ENCODE results near the gene PLOD2. TPM values are rescaled to one million over a fixed set of nuclear protein-coding genes. Genes with fewer than 3 reads are reported as not detected.

The PLOD2 gene
- total RNA-seq, 1 experiment from 2014 or later = 36.6 TPM

DNA sequence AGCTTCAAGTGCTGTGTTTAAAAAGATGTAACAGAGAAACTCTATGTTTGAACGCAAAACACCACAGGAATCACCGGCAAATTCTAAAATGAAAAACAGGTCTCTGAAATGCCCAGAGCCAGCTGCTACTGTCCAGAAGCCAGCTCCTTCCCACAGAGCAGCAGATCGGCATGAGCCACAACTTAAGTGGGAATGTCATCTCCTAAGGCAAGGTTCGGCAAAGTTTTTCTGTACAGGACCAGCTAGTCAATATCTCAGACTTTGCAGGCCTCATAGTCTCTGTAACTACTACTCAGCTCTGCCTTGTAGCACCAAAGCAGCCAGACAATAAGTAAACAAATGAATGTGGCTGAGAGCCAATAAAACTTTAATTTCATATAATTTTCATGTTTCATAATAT, 4.9 kb downstream of the PLOD2 start (continued):
- no peak for TF ChIP-seq ZNF532 (CRISPR knock-in tag; IDR thresholded peaks at IDR 0.05; ENCODE audit: borderline replicate concordance)
- TF ChIP-seq TP53 (CRISPR knock-in tag; IDR thresholded peaks at IDR 0.05) = no peak
- TF ChIP-seq, protein P1, sequence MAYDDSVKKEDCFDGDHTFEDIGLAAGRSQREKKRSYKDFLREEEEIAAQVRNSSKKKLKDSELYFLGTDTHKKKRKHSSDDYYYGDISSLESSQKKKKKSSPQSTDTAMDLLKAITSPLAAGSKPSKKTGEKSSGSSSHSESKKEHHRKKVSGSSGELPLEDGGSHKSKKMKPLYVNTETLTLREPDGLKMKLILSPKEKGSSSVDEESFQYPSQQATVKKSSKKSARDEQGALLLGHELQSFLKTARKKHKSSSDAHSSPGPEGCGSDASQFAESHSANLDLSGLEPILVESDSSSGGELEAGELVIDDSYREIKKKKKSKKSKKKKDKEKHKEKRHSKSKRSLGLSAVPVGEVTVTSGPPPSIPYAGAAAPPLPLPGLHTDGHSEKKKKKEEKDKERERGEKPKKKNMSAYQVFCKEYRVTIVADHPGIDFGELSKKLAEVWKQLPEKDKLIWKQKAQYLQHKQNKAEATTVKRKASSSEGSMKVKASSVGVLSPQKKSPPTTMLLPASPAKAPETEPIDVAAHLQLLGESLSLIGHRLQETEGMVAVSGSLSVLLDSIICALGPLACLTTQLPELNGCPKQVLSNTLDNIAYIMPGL (CRISPR knock-in tag; IDR thresholded peaks at IDR 0.05) = no peak
- TF ChIP-seq TCF7 (CRISPR knock-in tag; IDR thresholded peaks at IDR 0.05; ENCODE audit: low read depth) = no peak
- no peak for TF ChIP-seq ZMAT4 (CRISPR knock-in tag; IDR thresholded peaks at IDR 0.05)
- TF ChIP-seq E2F5 (CRISPR knock-in tag; IDR thresholded peaks at IDR 0.05) = no peak
- no peak for TF ChIP-seq ZNF317 (CRISPR knock-in tag; IDR thresholded peaks at IDR 0.05; ENCODE audit: borderline replicate concordance, low read depth)

- ATAC-seq = no peak
- no peaks in the 10 kb centered on the region for H3K27me3 Mint-ChIP-seq (ENCODE audit: low read depth)
- no peak overlapping the region for H3K4me3 Mint-ChIP-seq
- H3K4me1 Mint-ChIP-seq = peaks cover 74% of the 10 kb centered on the region
- ChIA-PET CTCF (interaction anchor here (1.8 to 3.2 kb wide), 2 partner anchors 34 to 90 kb away, joined by 10 to 12 read pairs; no protein-coding TSS in a partner anchor), POLR2A (no interaction called here)
- DNase-seq (ENCODE audit: low spot score) = no peak
- H3K36me3 Mint-ChIP-seq = peaks cover 2% of the 10 kb centered on the region; the same call in 1 of the 2 replicates
- TF ChIP-seq CREM (CRISPR knock-in tag; IDR thresholded peaks at IDR 0.05) (no peak), SMAD3 (CRISPR knock-in tag; IDR thresholded peaks at IDR 0.05; ENCODE audit: borderline replicate concordance) (no peak), ETV6 (CRISPR knock-in tag; IDR thresholded peaks at IDR 0.05) (no peak)
- TF ChIP-seq, protein P2, sequence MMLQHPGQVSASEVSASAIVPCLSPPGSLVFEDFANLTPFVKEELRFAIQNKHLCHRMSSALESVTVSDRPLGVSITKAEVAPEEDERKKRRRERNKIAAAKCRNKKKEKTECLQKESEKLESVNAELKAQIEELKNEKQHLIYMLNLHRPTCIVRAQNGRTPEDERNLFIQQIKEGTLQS (CRISPR knock-in tag; conservative IDR thresholded peaks at IDR 0.05) = no peak
- H3K27ac Mint-ChIP-seq = no peak overlapping the region
- no peaks in the 10 kb centered on the region for H3K9me3 Mint-ChIP-seq
Observed at GRCh38 chr3:146154995-146155394, 6.0 kb downstream of the PLOD2 start.

- H3K27me3 Mint-ChIP-seq (ENCODE audit: low read depth) = no peaks in the 10 kb centered on the region
- ChIA-PET POLR2A (no interaction called here), CTCF (no interaction called here)
- peaks cover 72% of the 10 kb centered on the region for H3K4me1 Mint-ChIP-seq
- H3K4me3 Mint-ChIP-seq = no peak overlapping the region
- ATAC-seq (no peak), DNase-seq (ENCODE audit: low spot score) (no peak)
- peaks cover 2% of the 10 kb centered on the region; the same call in 1 of the 2 replicates for H3K36me3 Mint-ChIP-seq
- H3K9me3 Mint-ChIP-seq = no peaks in the 10 kb centered on the region
- no peak overlapping the region for H3K27ac Mint-ChIP-seq
- TF ChIP-seq, protein P3, sequence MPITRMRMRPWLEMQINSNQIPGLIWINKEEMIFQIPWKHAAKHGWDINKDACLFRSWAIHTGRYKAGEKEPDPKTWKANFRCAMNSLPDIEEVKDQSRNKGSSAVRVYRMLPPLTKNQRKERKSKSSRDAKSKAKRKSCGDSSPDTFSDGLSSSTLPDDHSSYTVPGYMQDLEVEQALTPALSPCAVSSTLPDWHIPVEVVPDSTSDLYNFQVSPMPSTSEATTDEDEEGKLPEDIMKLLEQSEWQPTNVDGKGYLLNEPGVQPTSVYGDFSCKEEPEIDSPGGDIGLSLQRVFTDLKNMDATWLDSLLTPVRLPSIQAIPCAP (CRISPR knock-in tag; IDR thresholded peaks at IDR 0.05) = no peak
- TF ChIP-seq, protein P4, sequence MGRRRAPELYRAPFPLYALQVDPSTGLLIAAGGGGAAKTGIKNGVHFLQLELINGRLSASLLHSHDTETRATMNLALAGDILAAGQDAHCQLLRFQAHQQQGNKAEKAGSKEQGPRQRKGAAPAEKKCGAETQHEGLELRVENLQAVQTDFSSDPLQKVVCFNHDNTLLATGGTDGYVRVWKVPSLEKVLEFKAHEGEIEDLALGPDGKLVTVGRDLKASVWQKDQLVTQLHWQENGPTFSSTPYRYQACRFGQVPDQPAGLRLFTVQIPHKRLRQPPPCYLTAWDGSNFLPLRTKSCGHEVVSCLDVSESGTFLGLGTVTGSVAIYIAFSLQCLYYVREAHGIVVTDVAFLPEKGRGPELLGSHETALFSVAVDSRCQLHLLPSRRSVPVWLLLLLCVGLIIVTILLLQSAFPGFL (CRISPR knock-in tag; IDR thresholded peaks at IDR 0.05; ENCODE audit: borderline replicate concordance) = no peak
- TF ChIP-seq MYBL2 (CRISPR knock-in tag; IDR thresholded peaks at IDR 0.05) (no peak), ZBTB21 (CRISPR knock-in tag; IDR thresholded peaks at IDR 0.05; ENCODE audit: borderline replicate concordance) (no peak), USF2 (CRISPR knock-in tag; IDR thresholded peaks at IDR 0.05) (no peak)
- TF ChIP-seq, protein P5, sequence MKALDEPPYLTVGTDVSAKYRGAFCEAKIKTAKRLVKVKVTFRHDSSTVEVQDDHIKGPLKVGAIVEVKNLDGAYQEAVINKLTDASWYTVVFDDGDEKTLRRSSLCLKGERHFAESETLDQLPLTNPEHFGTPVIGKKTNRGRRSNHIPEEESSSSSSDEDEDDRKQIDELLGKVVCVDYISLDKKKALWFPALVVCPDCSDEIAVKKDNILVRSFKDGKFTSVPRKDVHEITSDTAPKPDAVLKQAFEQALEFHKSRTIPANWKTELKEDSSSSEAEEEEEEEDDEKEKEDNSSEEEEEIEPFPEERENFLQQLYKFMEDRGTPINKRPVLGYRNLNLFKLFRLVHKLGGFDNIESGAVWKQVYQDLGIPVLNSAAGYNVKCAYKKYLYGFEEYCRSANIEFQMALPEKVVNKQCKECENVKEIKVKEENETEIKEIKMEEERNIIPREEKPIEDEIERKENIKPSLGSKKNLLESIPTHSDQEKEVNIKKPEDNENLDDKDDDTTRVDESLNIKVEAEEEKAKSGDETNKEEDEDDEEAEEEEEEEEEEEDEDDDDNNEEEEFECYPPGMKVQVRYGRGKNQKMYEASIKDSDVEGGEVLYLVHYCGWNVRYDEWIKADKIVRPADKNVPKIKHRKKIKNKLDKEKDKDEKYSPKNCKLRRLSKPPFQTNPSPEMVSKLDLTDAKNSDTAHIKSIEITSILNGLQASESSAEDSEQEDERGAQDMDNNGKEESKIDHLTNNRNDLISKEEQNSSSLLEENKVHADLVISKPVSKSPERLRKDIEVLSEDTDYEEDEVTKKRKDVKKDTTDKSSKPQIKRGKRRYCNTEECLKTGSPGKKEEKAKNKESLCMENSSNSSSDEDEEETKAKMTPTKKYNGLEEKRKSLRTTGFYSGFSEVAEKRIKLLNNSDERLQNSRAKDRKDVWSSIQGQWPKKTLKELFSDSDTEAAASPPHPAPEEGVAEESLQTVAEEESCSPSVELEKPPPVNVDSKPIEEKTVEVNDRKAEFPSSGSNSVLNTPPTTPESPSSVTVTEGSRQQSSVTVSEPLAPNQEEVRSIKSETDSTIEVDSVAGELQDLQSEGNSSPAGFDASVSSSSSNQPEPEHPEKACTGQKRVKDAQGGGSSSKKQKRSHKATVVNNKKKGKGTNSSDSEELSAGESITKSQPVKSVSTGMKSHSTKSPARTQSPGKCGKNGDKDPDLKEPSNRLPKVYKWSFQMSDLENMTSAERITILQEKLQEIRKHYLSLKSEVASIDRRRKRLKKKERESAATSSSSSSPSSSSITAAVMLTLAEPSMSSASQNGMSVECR (CRISPR knock-in tag; IDR thresholded peaks at IDR 0.05; ENCODE audit: borderline replicate concordance) = no peak
Observed at GRCh38 chr3:146154316-146154715, 6.7 kb downstream of the PLOD2 start.
